Stimulated activated CD8-positive, alpha-beta memory T cell treated with anti-CD3 and anti-CD28 coated beads, Interleukin-4, amount 100 ng/mL, for 48 hours (primary cell): ENCODE data around the gene SLCO1C1.

Experiments used
- DNase-seq: peaks from one replicate; pipeline ENCODE4 v3.0.0-alpha.2; 2020

Gene SLCO1C1

GRCh38 chr12:20798554-20798953 is 103.4 kb downstream of the SLCO1C1 start:
- DNase-seq = no peak

DNA sequence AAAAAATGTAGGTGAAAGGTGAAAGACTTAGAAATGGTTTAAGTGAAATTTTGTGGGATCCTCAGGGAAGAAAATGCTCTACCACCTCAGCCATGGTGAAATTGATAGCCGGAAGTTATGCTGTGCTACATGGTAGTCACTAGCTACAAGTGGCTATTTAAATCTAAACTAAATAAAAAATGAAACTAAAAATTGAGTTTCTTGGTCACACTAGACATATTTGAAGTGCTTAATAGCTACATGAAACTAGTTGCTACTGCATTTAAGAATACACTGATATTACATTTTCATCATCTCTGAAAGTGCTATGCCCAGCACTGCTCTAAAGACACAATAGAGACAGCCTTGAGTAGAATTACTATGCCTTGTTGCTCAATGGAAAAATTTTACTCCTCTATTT is 105.0 kb downstream of the SLCO1C1 start:
- DNase-seq = no peak

DNA sequence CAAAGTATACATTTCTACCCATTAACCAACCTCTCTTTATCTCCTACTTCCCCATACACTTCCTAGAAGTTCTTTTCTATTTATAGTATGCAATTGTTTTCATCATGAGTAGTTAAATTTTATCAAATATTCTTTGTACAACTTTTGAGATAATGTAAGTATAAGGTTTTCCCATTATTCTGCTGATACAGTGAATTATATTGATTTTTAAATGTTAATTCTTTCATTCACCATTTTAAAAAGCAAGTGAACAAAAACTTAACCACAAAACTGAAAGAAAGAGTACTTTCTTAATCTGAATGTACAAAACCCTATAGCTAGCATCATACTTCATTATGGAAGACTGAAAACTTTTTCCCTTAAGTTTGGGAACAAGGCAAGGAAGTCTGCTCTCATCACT is 105.9 kb downstream of the SLCO1C1 start:
- DNase-seq = no peak
